Measurements from ENCODE around the gene HSPA6.
"Not testable (repeated sequence)": the region's sequence is repeated elsewhere in the genome, so short reads cannot be mapped to it uniquely, and the experiment has no call there.

GRCh38 chr1:161512636-161513447, 11.5 kb upstream of the HSPA6 start:
- TF ChIP-seq CTCF, POLR2A (IDR thresholded peaks at IDR 0.05): not testable (repeated sequence)

Data from adrenal gland (tissue), 5 donors.